Measurements from ENCODE around the gene MYO1C. TPM values are rescaled to one million over a fixed set of nuclear protein-coding genes. Genes with fewer than 3 reads are reported as not detected.

Gene MYO1C
- total RNA-seq, 1 donor from 2014 or later: 196 TPM

DNA sequence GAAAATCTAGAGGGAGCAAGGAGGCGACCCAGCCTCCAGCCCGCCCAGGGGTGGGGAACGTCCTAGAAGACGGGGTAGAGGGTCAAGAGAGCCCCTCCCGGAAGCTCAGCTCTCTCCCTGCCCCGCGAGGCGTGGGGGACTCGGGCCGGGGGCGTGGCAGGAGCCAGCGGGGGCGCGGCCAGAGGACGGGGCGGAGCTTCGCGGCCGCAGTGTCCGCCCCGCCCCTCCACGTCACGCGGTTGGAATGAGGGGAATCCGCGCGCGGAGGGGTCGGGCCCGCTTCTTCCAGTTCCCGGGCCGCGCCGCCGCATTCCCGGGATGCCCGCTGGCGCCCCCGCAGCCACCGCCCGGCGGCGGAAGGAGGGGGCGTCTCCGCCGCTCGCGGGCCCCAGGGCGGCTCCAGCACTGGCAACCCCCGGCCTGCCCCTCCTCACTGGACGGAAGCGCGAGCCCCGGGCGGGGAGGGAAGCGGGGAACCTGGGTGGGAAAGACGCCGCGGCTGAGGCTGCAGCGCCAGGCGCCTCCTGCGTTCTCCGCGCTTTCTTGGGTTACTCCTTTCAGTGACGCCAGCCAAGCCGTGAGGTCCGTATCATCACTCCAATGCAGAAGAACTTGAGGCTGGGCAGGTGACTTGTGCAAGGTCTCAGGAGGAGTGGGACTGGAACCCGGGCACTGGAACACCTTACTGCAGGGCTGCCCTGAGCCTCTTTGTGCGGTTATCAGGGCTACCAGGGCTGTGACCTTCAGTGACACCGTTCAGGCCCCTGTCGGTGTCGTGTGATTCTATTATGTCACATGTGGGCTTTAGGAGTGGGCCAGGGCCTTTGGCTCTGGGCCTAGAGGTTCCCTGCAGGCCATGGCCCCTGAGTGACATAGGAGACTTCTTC, 4.3 kb downstream of the MYO1C start:
- ATAC-seq: peak; percentile 74
- intact Hi-C loops (cut with DNase I): loop anchor here (2.0 kb wide), 1 partner anchor 31 kb away; the partner anchor contains the start of gene CRK
- peak; percentile 95 for DNase-seq (ENCODE audit: missing footprints)

DNA sequence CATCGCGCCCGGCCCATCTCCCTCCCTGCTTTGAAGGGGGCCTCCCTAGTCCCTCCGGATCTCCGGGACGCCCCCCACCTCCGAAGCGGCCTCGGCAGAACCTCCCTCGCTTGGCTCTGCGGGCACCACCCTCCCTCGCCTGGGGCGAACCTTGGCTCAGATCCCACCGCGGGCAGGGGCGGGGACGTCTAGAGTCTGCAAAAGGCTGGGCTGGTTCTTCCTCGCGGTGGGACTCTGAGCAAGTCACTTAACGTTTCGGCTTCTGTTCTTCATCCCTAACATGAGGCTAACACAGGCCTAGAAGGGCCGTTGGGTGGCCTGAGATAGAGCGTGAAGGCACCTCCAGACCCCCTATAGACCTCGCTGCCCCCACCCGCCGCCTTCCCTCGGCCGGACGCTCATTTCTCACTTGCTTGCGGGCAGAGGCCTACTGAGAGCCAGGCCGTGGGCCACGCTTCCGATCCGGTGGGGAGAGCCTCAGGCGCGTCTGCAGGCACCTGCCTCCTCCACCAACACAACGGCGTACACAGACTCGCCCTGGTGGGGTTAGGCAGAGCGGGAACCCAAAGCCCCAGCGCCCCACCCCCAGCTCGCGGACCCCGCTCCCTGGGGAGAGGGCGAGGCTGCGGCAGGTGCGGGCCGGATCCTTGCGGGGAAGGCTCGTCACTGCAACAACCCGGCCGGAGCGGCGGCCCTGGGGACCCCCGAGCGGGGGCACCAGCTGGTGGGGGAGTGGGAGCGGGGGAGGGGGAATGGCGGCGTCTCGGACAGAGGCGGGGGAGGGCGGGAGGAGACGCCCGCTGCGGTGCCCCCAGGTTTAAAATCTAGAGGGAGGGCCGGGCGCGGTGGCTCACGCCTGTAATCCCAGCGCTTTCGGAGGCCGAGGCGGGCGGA, 5.4 kb downstream of the MYO1C start:
- DNase-seq (ENCODE audit: missing footprints): peak; percentile 82
- peak; percentile 20 for ATAC-seq
- intact Hi-C loops (cut with DNase I): loop anchor here (2.0 kb wide), 1 partner anchor 30 kb away; the partner anchor contains the start of gene CRK

DNA sequence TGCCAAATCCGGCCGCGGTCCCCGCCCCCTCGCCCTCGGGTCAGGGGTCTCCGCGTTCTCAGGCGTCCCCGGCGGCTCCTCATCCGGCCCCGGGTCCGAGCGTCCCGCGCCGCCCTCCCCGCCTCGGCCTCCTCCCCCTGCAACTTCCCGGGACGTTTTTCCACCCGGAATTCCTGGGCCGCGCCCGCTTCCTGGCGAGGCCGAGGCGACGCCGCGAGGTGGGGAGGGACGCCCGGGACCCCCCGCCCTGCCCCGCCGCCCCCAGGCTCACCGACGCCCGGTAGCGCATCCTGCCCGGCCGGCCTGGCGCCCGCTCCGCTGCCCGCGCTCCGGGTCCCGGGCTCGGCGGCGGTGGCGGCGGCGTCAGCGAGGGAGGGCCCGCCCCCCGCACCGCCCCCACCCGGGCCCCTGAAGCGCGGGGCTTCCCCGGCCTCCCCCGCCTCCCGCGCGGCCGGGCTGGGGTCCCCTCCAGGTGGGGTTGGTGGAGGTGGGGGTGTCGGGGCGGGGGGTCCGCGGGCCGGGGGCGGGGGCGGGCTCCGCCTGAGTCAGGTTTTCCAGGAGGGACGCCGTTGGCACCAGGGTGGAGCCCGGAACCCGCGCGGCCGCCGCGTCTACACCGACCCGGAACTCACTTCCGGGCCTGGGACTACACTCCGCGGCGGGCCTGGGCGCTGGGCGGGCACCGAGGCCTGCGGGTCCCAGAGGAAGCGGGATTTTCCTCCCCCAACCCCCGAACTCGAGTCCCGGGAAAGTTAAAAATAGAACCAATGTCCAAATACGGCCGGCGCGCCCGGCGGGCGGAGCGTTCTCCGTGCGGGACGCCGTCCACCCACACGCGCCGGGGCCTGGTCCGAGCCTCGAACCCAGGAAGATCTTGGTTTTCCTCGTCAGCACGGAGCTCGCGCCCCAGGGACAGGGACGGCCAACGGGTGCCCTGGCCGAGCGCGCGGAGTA, 6.8 kb downstream of the MYO1C start:
- peak; percentile 89 for DNase-seq (ENCODE audit: missing footprints)
- intact Hi-C loops (cut with DNase I): loop anchor here (2.0 kb wide), 1 partner anchor 29 kb away; the partner anchor contains the start of gene CRK
- peak; percentile 30 for ATAC-seq

DNA sequence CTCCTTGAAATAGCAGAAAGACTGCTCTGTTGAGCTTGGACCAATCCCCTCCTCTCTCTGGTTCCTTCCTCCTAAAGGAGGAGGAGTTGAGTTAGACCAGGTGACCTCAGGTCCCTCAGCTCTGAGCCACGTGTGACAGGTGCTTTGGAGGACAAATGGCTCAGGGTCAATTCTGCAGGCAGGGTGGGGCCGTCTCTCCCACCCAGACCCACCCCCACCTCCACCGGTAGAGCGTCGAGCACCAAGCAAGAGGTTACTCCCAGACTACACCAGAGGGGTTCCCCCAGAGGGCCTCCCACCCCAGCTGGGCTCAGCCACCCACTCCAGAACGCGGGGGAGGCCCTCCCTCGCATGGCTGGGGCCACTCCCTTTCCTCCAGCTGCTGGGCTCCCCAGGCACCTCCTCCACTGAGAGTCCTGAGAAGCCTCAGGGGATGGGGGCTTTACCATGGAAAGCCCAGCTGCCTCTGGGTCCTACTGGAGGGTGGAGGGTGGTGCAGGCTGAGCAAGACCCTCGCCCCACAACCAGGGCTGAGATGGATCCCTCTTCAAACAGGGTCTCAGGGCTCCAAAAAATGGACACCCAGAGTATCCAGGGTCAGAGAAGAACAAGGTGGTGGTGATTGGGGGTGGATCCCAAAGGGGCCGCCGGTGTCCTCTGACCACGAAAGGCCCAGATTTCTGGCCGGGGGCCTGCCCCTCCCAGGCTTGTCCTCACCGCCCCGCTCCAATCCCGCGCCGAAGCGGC, 7.6 kb downstream of the MYO1C start:
- DNase-seq (ENCODE audit: missing footprints): no peak
- ATAC-seq: no peak
- intact Hi-C loops (cut with DNase I): no loop called here

DNA sequence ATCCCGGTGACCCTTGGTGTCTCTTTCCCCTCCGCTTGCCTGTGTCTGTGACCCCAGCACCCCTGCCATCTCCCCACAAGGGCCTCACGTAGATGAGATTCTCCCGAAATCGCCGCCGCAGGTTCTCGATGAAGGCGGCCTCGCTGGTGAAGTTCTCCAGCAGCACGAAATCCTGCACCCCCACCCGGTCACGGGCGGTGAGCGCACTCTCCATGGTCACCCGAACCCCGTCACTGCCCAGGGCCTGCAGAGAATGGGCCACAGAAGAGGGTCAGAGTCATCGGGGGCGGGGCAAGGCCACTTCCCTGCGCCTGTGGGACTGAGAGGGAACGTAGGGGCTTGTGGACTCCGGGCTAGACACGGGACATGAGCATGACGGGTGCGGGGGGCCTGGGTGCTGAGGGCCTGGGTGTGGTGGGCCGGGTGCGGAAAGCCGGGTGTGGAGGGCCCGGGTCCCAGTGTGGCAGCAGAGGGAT, 8.4 kb downstream of the MYO1C start:
- ATAC-seq (no peak), DNase-seq (ENCODE audit: missing footprints) (no peak)
- intact Hi-C loops (cut with DNase I): no loop called here

DNA sequence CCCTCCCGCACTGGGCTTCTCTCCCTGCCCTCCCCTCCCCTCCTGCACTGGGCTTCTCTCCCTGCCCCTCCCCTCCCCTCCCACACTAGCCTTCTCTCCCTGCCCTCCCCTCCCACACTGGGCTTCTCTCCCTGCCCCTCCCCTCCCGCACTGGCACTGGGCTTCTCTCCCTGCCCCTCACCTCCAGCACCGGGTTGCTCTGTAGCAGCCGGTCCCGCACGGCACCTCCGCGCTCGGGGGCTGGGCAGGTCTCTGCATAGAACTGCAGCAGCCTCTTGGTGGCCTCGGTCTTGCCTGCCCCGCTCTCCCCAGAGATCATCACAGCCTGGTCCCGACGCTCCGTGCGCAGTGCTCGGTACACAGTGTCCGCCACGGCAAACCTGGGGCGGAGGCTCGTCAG, 9.8 kb downstream of the MYO1C start:
- DNase-seq (ENCODE audit: missing footprints): no peak
- ATAC-seq: no peak

DNA sequence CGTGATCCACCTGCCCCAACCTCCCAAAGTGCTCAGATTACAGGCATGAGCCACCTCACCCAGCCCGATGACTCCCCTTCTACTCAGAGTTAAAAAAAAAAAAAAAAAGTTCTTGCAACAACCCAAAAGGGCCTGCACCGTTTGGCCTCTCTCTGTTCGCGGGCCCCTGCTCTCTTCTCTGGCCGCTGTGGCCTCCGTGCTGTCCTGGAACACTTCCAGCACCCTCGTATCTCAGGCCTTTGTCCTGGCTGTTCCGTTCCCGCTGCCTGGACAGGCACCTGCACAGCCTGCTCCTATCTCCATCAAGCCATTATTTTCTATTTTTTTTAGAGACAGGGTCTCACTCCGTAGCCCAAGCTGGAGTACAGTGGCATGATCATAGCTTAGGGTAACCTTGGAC, 10.8 kb downstream of the MYO1C start:
- intact Hi-C loops (cut with DNase I): no loop called here
- ATAC-seq (no peak), DNase-seq (ENCODE audit: missing footprints) (no peak)

More for the DNA sequence above, 9.8 kb downstream of the MYO1C start:
- intact Hi-C loops (cut with DNase I): no loop called here

DNA sequence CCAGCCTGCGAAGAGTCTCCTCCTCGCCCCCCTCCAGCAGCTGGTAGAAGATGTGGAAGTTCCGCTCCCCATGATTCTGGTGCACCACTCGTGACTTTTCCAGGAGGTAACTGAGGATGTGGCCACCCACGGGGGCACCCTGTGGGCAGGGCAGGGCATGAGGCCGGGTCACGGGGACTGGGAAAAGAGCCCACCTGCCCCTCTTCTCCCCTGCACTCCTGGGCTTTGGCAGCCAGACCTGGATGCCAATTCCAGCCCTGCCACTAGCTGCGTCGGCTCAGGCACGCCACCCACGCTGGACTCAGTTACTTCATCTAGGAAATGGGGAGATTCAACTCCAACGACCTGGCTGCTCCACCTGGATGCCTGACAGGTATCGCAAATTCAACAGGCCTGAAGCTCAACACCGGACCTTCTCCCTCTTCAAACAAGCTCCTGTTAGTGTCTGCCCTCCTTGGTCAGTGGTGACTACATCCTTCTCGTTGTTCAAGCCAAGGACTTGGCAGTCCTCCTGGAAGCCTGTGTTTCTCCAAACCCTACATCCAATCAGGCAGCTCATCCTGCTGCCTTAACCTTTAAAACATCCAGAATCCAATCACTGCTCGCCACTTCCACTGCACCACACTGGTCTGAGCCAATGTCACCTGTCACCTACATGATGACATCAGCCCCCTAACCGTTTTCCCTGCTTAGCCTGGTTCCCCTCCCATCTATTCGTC, 11.6 kb downstream of the MYO1C start:
- ATAC-seq: no peak
- intact Hi-C loops (cut with DNase I): no loop called here

DNA sequence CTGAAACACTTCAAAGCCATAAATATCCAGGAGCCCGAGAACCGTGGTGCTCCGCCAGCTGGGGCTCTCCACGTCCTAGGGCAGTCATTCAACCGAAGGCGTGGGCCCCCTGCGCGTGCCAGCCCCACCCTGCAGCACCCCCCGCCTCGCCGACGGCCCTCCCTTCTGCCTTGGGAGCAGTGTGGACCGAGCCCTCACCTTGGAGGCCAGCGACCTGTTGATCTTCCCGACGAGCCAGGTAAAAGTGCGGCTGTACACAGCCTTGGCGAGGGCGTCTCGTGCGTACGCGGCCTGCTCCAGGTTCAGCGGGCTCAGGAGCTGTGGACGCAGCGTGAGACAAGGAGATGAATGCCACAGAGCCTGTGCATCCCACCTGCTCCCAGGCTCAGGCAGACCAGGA, 14.1 kb downstream of the MYO1C start:
- intact Hi-C loops (cut with DNase I): no loop called here
- DNase-seq (ENCODE audit: missing footprints): no peak
- no peak for ATAC-seq

More for the DNA sequence above, 11.6 kb downstream of the MYO1C start:
- no peak for DNase-seq (ENCODE audit: missing footprints)

GRCh38 chr17:1475321-1475854, 17.1 kb downstream of the MYO1C start:
- intact Hi-C loops (cut with DNase I): no loop called here
- no peak for DNase-seq (ENCODE audit: missing footprints)
- ATAC-seq: no peak

DNA sequence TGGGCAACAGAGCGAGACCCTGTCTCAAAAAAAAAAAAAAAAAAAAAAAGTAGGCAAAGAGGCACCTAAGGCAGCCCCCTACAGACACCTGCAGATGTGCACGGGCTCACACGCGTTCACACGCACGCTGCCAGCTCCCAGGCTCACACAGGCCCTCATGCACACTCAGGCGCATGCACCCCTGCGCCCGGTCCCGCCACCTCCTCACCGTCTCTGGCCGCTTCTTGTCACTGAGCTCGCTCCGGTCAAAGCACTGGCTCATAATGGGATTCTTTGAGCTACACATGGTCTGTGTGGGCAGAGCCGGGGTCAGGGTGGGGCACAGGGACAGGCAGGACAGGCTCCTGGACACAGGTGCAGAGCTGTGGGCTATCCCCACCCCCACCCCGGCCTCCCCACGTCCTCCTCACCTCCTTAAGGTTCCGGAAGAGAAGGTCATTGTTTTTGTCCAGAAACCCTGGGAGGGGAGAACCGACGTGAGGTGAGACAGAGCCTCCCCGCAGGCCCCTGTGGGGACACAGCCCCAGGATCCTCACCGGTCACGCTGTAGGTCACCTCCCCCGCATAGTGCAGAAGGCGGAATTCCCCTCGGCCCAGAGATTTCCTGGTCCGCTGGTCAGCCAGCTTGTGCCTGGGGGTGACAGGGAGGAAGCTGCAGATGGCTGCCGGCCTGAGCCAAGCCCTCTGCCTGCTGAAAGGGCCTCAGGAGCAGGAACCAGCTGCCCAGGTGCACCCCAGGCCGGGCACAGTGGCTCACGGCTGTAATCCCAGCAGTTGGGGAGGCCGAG, 17.9 kb downstream of the MYO1C start:
- ATAC-seq: no peak

DNA sequence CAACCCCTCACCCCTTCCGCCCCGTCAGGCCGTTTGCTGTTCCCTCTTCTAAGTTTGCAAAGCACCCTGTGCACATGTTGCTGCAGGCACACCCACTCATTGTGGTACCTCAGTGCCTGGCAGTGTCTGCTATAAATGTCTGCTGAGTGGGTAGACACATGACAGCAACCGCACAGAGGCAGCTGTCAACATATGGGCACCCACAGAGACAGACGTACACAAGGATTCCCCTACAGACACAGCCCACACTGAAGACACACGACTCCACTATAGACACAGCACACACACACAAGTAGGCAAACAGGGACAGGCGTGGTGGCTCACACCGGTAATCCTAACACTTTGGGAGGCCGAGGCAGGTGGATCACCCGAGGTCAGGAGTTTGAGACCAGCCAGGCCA, 18.6 kb downstream of the MYO1C start:
- ATAC-seq: no peak
- DNase-seq (ENCODE audit: missing footprints): no peak
- intact Hi-C loops (cut with DNase I): no loop called here

More for the DNA sequence above, 17.9 kb downstream of the MYO1C start:
- intact Hi-C loops (cut with DNase I): no loop called here
- DNase-seq (ENCODE audit: missing footprints): no peak

- ATAC-seq: no peak
- DNase-seq (ENCODE audit: missing footprints): no peak
These were observed 19.3 kb downstream of the MYO1C start for GRCh38 chr17:1473170-1473569.

GRCh38 chr17:1471911-1472821, 20.3 kb downstream of the MYO1C start:
- no peak for ATAC-seq
- intact Hi-C loops (cut with DNase I): no loop called here

More at GRCh38 chr17:1473170-1473569, 19.3 kb downstream of the MYO1C start:
- intact Hi-C loops (cut with DNase I): no loop called here

GRCh38 chr17:1471490-1471889, 21.0 kb downstream of the MYO1C start:
- DNase-seq (ENCODE audit: missing footprints) (no peak), ATAC-seq (no peak)
- intact Hi-C loops (cut with DNase I): no loop called here

More at GRCh38 chr17:1471911-1472821, 20.3 kb downstream of the MYO1C start:
- no peak for DNase-seq (ENCODE audit: missing footprints)

All from Right ventricle myocardium inferior (tissue), 1 donor.